ENCODE results near the gene MAPK4. TPM values are rescaled to one million over a fixed set of nuclear protein-coding genes. Genes with fewer than 3 reads are reported as not detected.

The MAPK4 gene
- total RNA-seq, 2 donors from 2014 or later: 2.0 to 3.8 TPM

GRCh38 chr18:50749421-50749820 lies 189.5 kb downstream of the MAPK4 start:
- Mint-ChIP-seq H3K4me1 (peaks cover 52% of the 10 kb centered on the region), H3K36me3 (ENCODE audit: low read depth) (no peaks in the 10 kb centered on the region), H3K27me3 (ENCODE audit: insufficient read depth) (peaks cover 2% of the 10 kb centered on the region), H3K9me3 (peaks cover 16% of the 10 kb centered on the region), H3K27ac (peak overlapping the region; percentile 4), H3K4me3 (peak overlapping the region; percentile 25)
- peaks cover 10% of the 10 kb centered on the region for H3K4me1 ChIP-seq (ENCODE audit: control insufficient read depth, insufficient read depth, low read length)
- H3K9me3 ChIP-seq (ENCODE audit: control insufficient read depth, low read length): peaks cover 13% of the 10 kb centered on the region
- no peak overlapping the region for H3K4me3 ChIP-seq (ENCODE audit: low read length)
- WGBS, 2 experiments (ENCODE audit: insufficient coverage in 1 of 2, insufficient read length in 1 of 2): 84% methylated on average over 5 of the region's 5 CpGs
- TF ChIP-seq CTCF (conservative IDR thresholded peaks at IDR 0.05): no peak
- DNase-seq: peak; percentile 46
- no peaks in the 10 kb centered on the region for H3K36me3 ChIP-seq (ENCODE audit: control insufficient read depth, insufficient read depth, low read length)
- peak overlapping the region; percentile 95 for H3K27ac ChIP-seq (ENCODE audit: low read depth, low read length)
- no peaks in the 10 kb centered on the region for H3K27me3 ChIP-seq (ENCODE audit: control insufficient read depth, insufficient read depth, low read length, poor library complexity, severe bottlenecking)
- H3K9ac ChIP-seq (ENCODE audit: extremely low read depth, low read length, poor library complexity, severe bottlenecking): no peak overlapping the region

- peaks cover 19% of the 10 kb centered on the region for H3K9me3 Mint-ChIP-seq
- Histone ChIP-seq H3K9ac (ENCODE audit: extremely low read depth, low read length, poor library complexity, severe bottlenecking) (no peak overlapping the region), H3K4me1 (ENCODE audit: control insufficient read depth, insufficient read depth, low read length) (peaks cover 10% of the 10 kb centered on the region), H3K27ac (ENCODE audit: low read depth, low read length) (no peak overlapping the region), H3K9me3 (ENCODE audit: control insufficient read depth, low read length) (peaks cover 14% of the 10 kb centered on the region), H3K4me3 (ENCODE audit: low read length) (no peak overlapping the region), H3K36me3 (ENCODE audit: control insufficient read depth, insufficient read depth, low read length) (no peaks in the 10 kb centered on the region), H3K27me3 (ENCODE audit: control insufficient read depth, insufficient read depth, low read length, poor library complexity, severe bottlenecking) (no peaks in the 10 kb centered on the region)
- peak overlapping the region; percentile 25 for H3K4me3 Mint-ChIP-seq
- peaks cover 2% of the 10 kb centered on the region for H3K27me3 Mint-ChIP-seq (ENCODE audit: insufficient read depth)
- peak overlapping the region; percentile 4 for H3K27ac Mint-ChIP-seq
- DNase-seq: peak; percentile 57
- WGBS, 2 experiments (ENCODE audit: insufficient coverage in 1 of 2, insufficient read length in 1 of 2): 64 to 73% methylated on average over 2 to 4 of the region's 4 CpGs
- TF ChIP-seq CTCF (conservative IDR thresholded peaks at IDR 0.05): no peak
- peaks cover 52% of the 10 kb centered on the region for H3K4me1 Mint-ChIP-seq
- no peaks in the 10 kb centered on the region for H3K36me3 Mint-ChIP-seq (ENCODE audit: low read depth)
These were observed 190.1 kb downstream of the MAPK4 start for GRCh38 chr18:50749945-50750344.

- H3K27ac ChIP-seq (ENCODE audit: low read depth, low read length): no peak overlapping the region
- no peak overlapping the region for H3K4me3 ChIP-seq (ENCODE audit: low read length)
- no peaks in the 10 kb centered on the region for H3K27me3 ChIP-seq (ENCODE audit: control insufficient read depth, insufficient read depth, low read length, poor library complexity, severe bottlenecking)
- no peaks in the 10 kb centered on the region for H3K36me3 ChIP-seq (ENCODE audit: control insufficient read depth, insufficient read depth, low read length)
- Mint-ChIP-seq H3K4me3 (no peak overlapping the region), H3K36me3 (ENCODE audit: low read depth) (no peaks in the 10 kb centered on the region), H3K9me3 (peaks cover 20% of the 10 kb centered on the region), H3K4me1 (peaks cover 52% of the 10 kb centered on the region), H3K27me3 (ENCODE audit: insufficient read depth) (peaks cover 4% of the 10 kb centered on the region), H3K27ac (no peak overlapping the region)
- H3K4me1 ChIP-seq (ENCODE audit: control insufficient read depth, insufficient read depth, low read length): peaks cover 10% of the 10 kb centered on the region
- no peak for TF ChIP-seq CTCF (conservative IDR thresholded peaks at IDR 0.05)
- WGBS, 2 experiments (ENCODE audit: insufficient coverage in 1 of 2, insufficient read length in 1 of 2): 97 to 100% methylated on average over 2 of the region's 2 CpGs
- H3K9me3 ChIP-seq (ENCODE audit: control insufficient read depth, low read length): peaks cover 15% of the 10 kb centered on the region
- no peak overlapping the region for H3K9ac ChIP-seq (ENCODE audit: extremely low read depth, low read length, poor library complexity, severe bottlenecking)
- DNase-seq: peak; percentile 26
These were observed 190.7 kb downstream of the MAPK4 start for GRCh38 chr18:50750546-50750945.

All from endodermal cell (in vitro differentiated cells).